Breast epithelium (tissue), 4 donors: ENCODE results near the gene REX1BD. TPM values are rescaled to one million over a fixed set of nuclear protein-coding genes. Genes with fewer than 3 reads are reported as not detected.
"Not testable (repeated sequence)": the region's sequence is repeated elsewhere in the genome, so short reads cannot be mapped to it uniquely, and the experiment has no call there.

Experiments used
- DNase-seq, 2 donors: peaks; one replicate each; pipeline ENCODE4 v3.0.0-alpha.2; 2019; ENCODE audit warnings: low spot score in 2 of 2
- H3K27ac ChIP-seq, 2 donors: fragments of 200-600 bp; sonication (generic) in 1 of 2; one replicate each; pipeline ENCODE4 v1.5.1; 2016 to 2019; ENCODE audit warnings: mild to moderate bottlenecking in 1 of 2
- H3K27me3 ChIP-seq, 2 donors: fragments of 200-600 bp; sonication (generic) in 1 of 2; one replicate each; pipeline versions ENCODE4 v1.5.1 to v1.6.0; 2017 to 2019; ENCODE audit warnings: control low read depth in 1 of 2, mild to moderate bottlenecking in 1 of 2
- H3K36me3 ChIP-seq: fragments of 200-600 bp; one replicate; pipeline ENCODE4 v1.5.1; 2019
- H3K4me1 ChIP-seq, 2 donors: fragments of 200-600 bp; sonication (generic); one replicate each; pipeline ENCODE4 v1.5.1; 2016 to 2019; ENCODE audit warnings: control low read depth in 1 of 2
- H3K4me3 ChIP-seq, 3 donors: fragments of 200-600 bp; sonication (generic); 1 replicate in 2 of 3; 2 replicates in 1 of 3; pipeline ENCODE4 v1.5.1; 2016 to 2019; ENCODE audit warnings: mild to moderate bottlenecking in 3 of 3, moderate library complexity in 2 of 3
- H3K9me3 ChIP-seq, 2 donors: fragments of 200-600 bp; sonication (generic) in 1 of 2; one replicate each; pipeline ENCODE4 v1.5.1; 2016 to 2019; ENCODE audit warnings: control low read depth in 1 of 2
- CTCF ChIP-seq, 3 donors: fragments of 450-650 bp; IDR thresholded peaks; one replicate each; pipeline ENCODE4 v1.5.1; 2016 to 2017; ENCODE audit warnings: antibody characterized with exemption in 3 of 3, mild to moderate bottlenecking in 3 of 3, moderate library complexity in 3 of 3
- POLR2A ChIP-seq: fragments of 450-650 bp; IDR thresholded peaks from one replicate; pipeline ENCODE4 v1.6.1; 2016; ENCODE audit warnings: antibody characterized with exemption, mild to moderate bottlenecking, moderate library complexity
- POLR2AphosphoS5 ChIP-seq, 3 donors: sonication (generic); formaldehyde crosslinking; IDR thresholded peaks; one replicate each; pipeline ENCODE4 v1.6.1; 2017; ENCODE audit warnings: antibody characterized with exemption in 3 of 3
- intact Hi-C: fragments of 100-400 bp; cut with DNase I; formaldehyde crosslinking; loops from one replicate; pipeline ENCODE4 v1.15.1; 2023; ENCODE audit warnings: low total_unique reads
- total RNA-seq, 3 donors: library from RNA; depleted of rRNA; stranded (reverse); fragments of >200 nt; gene quantifications; one replicate each; pipeline ENCODE4 v1.1.0, GENCODE V29; 2016

REX1BD gene
- total RNA-seq, 3 donors from 2014 or later: 99.8 to 117 (median 111) TPM

GRCh38 chr19:18589380-18590272 lies 1.0 kb downstream of the REX1BD start:
- peak; percentile 61 to 70 for DNase-seq

GRCh38 chr19:18590273-18591272 lies 2.0 kb downstream of the REX1BD start:
- peaks cover 8 to 19% of the 10 kb centered on the region in 2 donors for H3K4me1 ChIP-seq
- peak in 1 of 2 donors; percentile 82 for DNase-seq
- no peaks in the 10 kb centered on the region for H3K9me3 ChIP-seq
- intact Hi-C loops: loop anchor here (10.0 kb wide), 1 partner anchor 274 kb away; no protein-coding TSS in a partner anchor
- no peak for TF ChIP-seq POLR2A
- TF ChIP-seq CTCF (IDR thresholded peaks at IDR 0.05): peak; percentile 18 to 61 (median 24)
- no peaks in the 10 kb centered on the region for H3K36me3 ChIP-seq
- peak overlapping the region; percentile 58 to 92 for H3K27ac ChIP-seq
- H3K4me3 ChIP-seq: peak overlapping the region in 2 of 3 donors; percentile 87 to 93
- H3K27me3 ChIP-seq: no peaks in the 10 kb centered on the region

More at GRCh38 chr19:18589380-18590272, 1.0 kb downstream of the REX1BD start:
- Histone ChIP-seq H3K9me3 (no peaks in the 10 kb centered on the region), H3K4me3 (peak overlapping the region; percentile 64 to 93 (median 87)), H3K27me3 (no peaks in the 10 kb centered on the region), H3K27ac (peak overlapping the region; percentile 72 to 92), H3K36me3 (no peaks in the 10 kb centered on the region), H3K4me1 (peaks cover 2 to 17% of the 10 kb centered on the region in 2 donors)
- intact Hi-C loops: loop anchor here (10.0 kb wide), 1 partner anchor 275 kb away; no protein-coding TSS in a partner anchor
- TF ChIP-seq POLR2AphosphoS5 (IDR thresholded peaks at IDR 0.05) (peak in 1 of 3 donors; percentile 24), POLR2A (no peak), CTCF (IDR thresholded peaks at IDR 0.05) (peak in 1 of 3 donors; percentile 41)

- H3K27me3 ChIP-seq: no peaks in the 10 kb centered on the region
- TF ChIP-seq POLR2AphosphoS5 (IDR thresholded peaks at IDR 0.05) (peak in 1 of 3 donors; percentile 10), CTCF (IDR thresholded peaks at IDR 0.05) (no peak)
- H3K27ac ChIP-seq: peak overlapping the region in 1 of 2 donors; percentile 64
- intact Hi-C loops: loop anchor here (10.0 kb wide), 1 partner anchor 273 kb away; no protein-coding TSS in a partner anchor
- H3K9me3 ChIP-seq: no peaks in the 10 kb centered on the region
- DNase-seq: no peak
- H3K36me3 ChIP-seq: no peaks in the 10 kb centered on the region
- peaks cover 8 to 19% of the 10 kb centered on the region in 2 donors for H3K4me1 ChIP-seq
- H3K4me3 ChIP-seq: no peak overlapping the region
Measured at GRCh38 chr19:18591735-18592385, 3.3 kb downstream of the REX1BD start.

GRCh38 chr19:18592732-18593131 lies 4.1 kb downstream of the REX1BD start:
- not testable (repeated sequence) for H3K9me3 ChIP-seq, H3K4me3 ChIP-seq, DNase-seq, H3K36me3 ChIP-seq, H3K27ac ChIP-seq, H3K27me3 ChIP-seq
- peaks cover 8 to 19% of the 10 kb centered on the region in 2 donors for H3K4me1 ChIP-seq
- intact Hi-C loops: loop anchor here (10.0 kb wide), 1 partner anchor 272 kb away; no protein-coding TSS in a partner anchor
